Epithelial cell of proximal tubule (primary cell): ENCODE results near the gene FAM156B. TPM values are rescaled to one million over a fixed set of nuclear protein-coding genes. Genes with fewer than 3 reads are reported as not detected.
"Not testable (repeated sequence)": the region's sequence is repeated elsewhere in the genome, so short reads cannot be mapped to it uniquely, and the experiment has no call there.

Experiments used
- DNase-seq: peaks from one replicate; pipeline ENCODE4 v3.0.0-alpha.2; 2011; ENCODE audit warnings: low read depth
- H3K4me3 ChIP-seq: 2 replicates; pipeline ENCODE4 v1.5.1; 2011; ENCODE audit warnings: low read depth, mild to moderate bottlenecking, low read length
- CTCF ChIP-seq: conservative IDR thresholded peaks from 2 replicates; pipeline ENCODE4 v1.5.1; 2012; ENCODE audit warnings: low read depth, mild to moderate bottlenecking, low read length
- total RNA-seq: library from RNA; depleted of rRNA; stranded (reverse); fragments of >200 nt; gene quantifications from 2 replicates; pipeline ENCODE4 v1.2.3, GENCODE V29; 2015

FAM156B gene
- 3.2 and 6.6 TPM in 2 replicates for total RNA-seq

- not testable (repeated sequence) for DNase-seq, H3K4me3 ChIP-seq
These were observed at the start of gene FAM156B for GRCh38 chrX:52896855-52897709. TSS of gene FAM156B (plus strand) at chrX:52897330. CDS start at chrX:52907226, 9,896 bp downstream.

GRCh38 chrX:52852110-52852860 is 44.8 kb upstream of the FAM156B start:
- DNase-seq: no peak
- TF ChIP-seq CTCF: no peak
- no peak overlapping the region for H3K4me3 ChIP-seq

- DNase-seq, H3K4me3 ChIP-seq: not testable (repeated sequence)
These were observed 40.1 kb upstream of the FAM156B start for GRCh38 chrX:52856991-52857525.

GRCh38 chrX:52865343-52865998 is 31.7 kb upstream of the FAM156B start:
- no peak overlapping the region for H3K4me3 ChIP-seq
- no peak for TF ChIP-seq CTCF
- DNase-seq: no peak

GRCh38 chrX:52867610-52868348 is 29.4 kb upstream of the FAM156B start, which contains the start of gene XAGE3:
TSS of gene XAGE3 (minus strand) at chrX:52868083. CDS start at chrX:52867133, 950 bp downstream.
- H3K4me3 ChIP-seq: no peak within 1 kb of the TSS
- no peak for TF ChIP-seq CTCF
- no peak for DNase-seq

GRCh38 chrX:52870046-52870445 is 27.1 kb upstream of the FAM156B start:
- H3K4me3 ChIP-seq: no peak overlapping the region
- no peak for TF ChIP-seq CTCF
- DNase-seq: no peak

GRCh38 chrX:52873825-52874224 is 23.3 kb upstream of the FAM156B start:
- not testable (repeated sequence) for DNase-seq, H3K4me3 ChIP-seq
